A549 treated with AZD9567 at 1 μM for 4 hours (cell line): ENCODE data around the gene PAN3. TPM values are rescaled to one million over a fixed set of nuclear protein-coding genes. Genes with fewer than 3 reads are reported as not detected.

Source experiments
- total RNA-seq: library from RNA; stranded (reverse); fragments of 200-300 nt; extraction: Qiagen RNA extraction; gene quantifications from 5 replicates; pipeline ENCODE4 v1.2.3, GENCODE V29; 2022; ENCODE audit not compliant: insufficient read depth

The PAN3 gene
- 5.9 to 7.8 TPM (median 7.4 TPM) in 5 replicates for total RNA-seq

GRCh38 chr13:28138012-28138755 is at the start of gene PAN3:
TSS of gene PAN3 (plus strand) at chr13:28138545. CDS start at chr13:28138658, 113 bp downstream.

GRCh38 chr13:28100150-28101121 is 37.9 kb upstream of the PAN3 start, which contains the start of gene FLT3:
TSS of gene FLT3 (minus strand) at chr13:28100576. CDS start at chr13:28100510, 66 bp downstream.

Other genes with a start within 250 kb of the PAN3 start
- gene PDX1, start 218.5 kb upstream of the PAN3 start, total RNA-seq, result 0.03 to 1.1 TPM (median 0.09 TPM) in 5 replicates
- gene CDX2, start 169.2 kb upstream of the PAN3 start, total RNA-seq, result 0.62 to 1.0 TPM (median 0.88 TPM) in 5 replicates
- not detected in 5 replicates for gene URAD, start 149.9 kb upstream of the PAN3 start, total RNA-seq
- gene FLT3, start 38.0 kb upstream of the PAN3 start, total RNA-seq, result not detected in 5 replicates